Ovary (tissue), 10 donors: ENCODE measurements around the gene DNAJB14. TPM values are rescaled to one million over a fixed set of nuclear protein-coding genes. Genes with fewer than 3 reads are reported as not detected.

Experiments used
- DNase-seq, 5 donors: peaks; one replicate each; pipeline ENCODE4 v3.0.0-alpha.2; 2019 to 2020
- H3K27ac ChIP-seq, 2 donors: fragments of 200-600 bp; one replicate each; pipeline versions ENCODE4 v1.5.1 to v1.8.0; 2019 to 2022
- H3K27me3 ChIP-seq: fragments of 200-600 bp; one replicate; pipeline ENCODE4 v1.8.0; 2022
- H3K36me3 ChIP-seq: fragments of 200-600 bp; sonication (generic); one replicate; pipeline ENCODE4 v1.5.1; 2019
- H3K4me1 ChIP-seq: one replicate; pipeline ENCODE4 v1.8.1; 2013; ENCODE audit warnings: mild to moderate bottlenecking, moderate library complexity; ENCODE audit not compliant: insufficient read depth
- H3K4me3 ChIP-seq: fragments of 200-600 bp; sonication (generic); one replicate; pipeline ENCODE4 v1.5.1; 2017
- H3K9me3 ChIP-seq, 2 donors: fragments of 200-600 bp in 1 of 2; sonication (generic) in 1 of 2; one replicate each; pipeline versions ENCODE4 v1.5.1 to v1.8.1; 2013 to 2019; ENCODE audit warnings: mild to moderate bottlenecking in 1 of 2, moderate library complexity in 1 of 2
- CTCF ChIP-seq, 3 donors: fragments of 450-650 bp in 2 of 3; fragments of 200-600 bp in 1 of 3; IDR thresholded peaks; one replicate each; pipeline versions ENCODE4 v1.5.1 to v1.8.0; 2016 to 2022; ENCODE audit warnings: antibody characterized with exemption in 3 of 3, mild to moderate bottlenecking in 1 of 3
- EP300 ChIP-seq: sonication (generic); formaldehyde crosslinking; IDR thresholded peaks from one replicate; pipeline ENCODE4 v1.6.1; 2017; ENCODE audit warnings: antibody characterized with exemption
- POLR2A ChIP-seq: fragments of 450-650 bp; IDR thresholded peaks from one replicate; pipeline ENCODE4 v1.6.1; 2017; ENCODE audit warnings: antibody characterized with exemption, mild to moderate bottlenecking, moderate library complexity
- WGBS, 3 donors: extraction: QIAGEN DNeasy Blood & Tissue Kit in 1 of 3; methylation state at CpG; one replicate each; pipeline versions ENCODE4 v1.1.5 to v1.1.7; 2013 to 2017; 5-methylcytosine and 5-hydroxymethylcytosine counted together
- intact Hi-C, 4 donors: fragments of 100-400 bp; cut with DNase I; formaldehyde crosslinking; loops; one replicate each; pipeline versions ENCODE4 v1.11.0 to v1.15.1; 2022 to 2023
- long read RNA-seq, 3 donors: library from polyadenylated mRNA in 2 of 3; unstranded in 2 of 3; transcript quantifications; one replicate each; pipeline ENCODE4 v2.0.0 and lab custom pipeline, GENCODE V29; 2021 to 2026
- polyA plus RNA-seq, 2 donors: library from polyadenylated mRNA; stranded (reverse); fragments of 200-250 nt in 1 of 2; fragments of 350-450 nt in 1 of 2; fragmentation: Illumina TruSeq in 1 of 2; extraction: RNeasy Lipid Tissue Mini Kit (QIAGEN cat#74804) in 1 of 2; gene quantifications; one replicate each; pipeline ENCODE4 v1.2.3, GENCODE V29; 2013 to 2014
- total RNA-seq, 7 donors: library from RNA; depleted of rRNA in 2 of 7; stranded (reverse); fragments of >200 nt in 2 of 7; fragmentation: NEBNext Ultra II Directional in 3 of 7; extraction: Animal tissue kit (Norgen Biotek cat#: 25700) in 3 of 7; gene quantifications; one replicate each; pipeline versions ENCODE4 v1.1.0 to v1.2.4, GENCODE V29; 2016 to 2023
- donor health status: DM: no; HTN: no; CAD: no; lungs with moderate emphysema.
- donor health status: DM: no; HTN: no; CAD: no.
- donor health status: Bipolar disorder and iron deficiency.
- donor health status: DM: yes; HTN: yes; CAD: no.
- donor health status: DM: no; HTN: no; CAD: no.
- donor health status: DM: yes; HTN: yes; CAD: no.

The DNAJB14 gene
- total RNA-seq (10 to 100 TPM; 24.0 to 47.8 (median 38.4) TPM), polyA plus RNA-seq (10 to 100 TPM; 10.5 to 15.2 TPM)
- long read RNA-seq, donor 1, full-length matches to known transcripts: 43 of 60 reads
- long read RNA-seq, donor 1, partial matches to known transcripts: 5 of 60 reads
- long read RNA-seq, donor 1, other reads (novel, unspliced or antisense): 12 of 60 reads
- long read RNA-seq, donor 2, full-length matches to known transcripts: 5 of 5 reads
- long read RNA-seq, donor 2, partial matches to known transcripts: 0 of 5 reads
- long read RNA-seq, donor 2, other reads (novel, unspliced or antisense): 0 of 5 reads
- long read RNA-seq, donor 3, full-length matches to known transcripts: 34 of 37 reads
- long read RNA-seq, donor 3, partial matches to known transcripts: 0 of 37 reads
- long read RNA-seq, donor 3, other reads (novel, unspliced or antisense): 3 of 37 reads

GRCh38 chr4:99946356-99947189 lies at the start of gene DNAJB14:
TSS of gene DNAJB14 (minus strand) at chr4:99946618. CDS start at chr4:99946571, 47 bp downstream.
- H3K4me1 ChIP-seq: peaks cover 3% of the 10 kb centered on the region
- DNase-seq: peak; percentile 61 to 83 (median 74)

GRCh38 chr4:99991741-99992140 lies 45.3 kb upstream of the DNAJB14 start:
- TF ChIP-seq POLR2A (no peak), CTCF (IDR thresholded peaks at IDR 0.05) (no peak), EP300 (no peak)
- DNase-seq: no peak
- no peak overlapping the region for H3K4me3 ChIP-seq
- H3K36me3 ChIP-seq: no peaks in the 10 kb centered on the region
- intact Hi-C loops: no loop called here
- H3K4me1 ChIP-seq: no peaks in the 10 kb centered on the region
- WGBS, 3 donors: 3 to 16% (median 10%) methylated on average over 3 of the region's 3 CpGs
- H3K27ac ChIP-seq: no peak overlapping the region
- H3K27me3 ChIP-seq: no peaks in the 10 kb centered on the region
- H3K9me3 ChIP-seq: no peaks in the 10 kb centered on the region

More at GRCh38 chr4:99946356-99947189, at the start of gene DNAJB14:
- TF ChIP-seq EP300 (no peak), CTCF (IDR thresholded peaks at IDR 0.05) (peak in 1 of 3 donors; percentile 34), POLR2A (peak; percentile 14)
- WGBS, 3 donors: 1 to 2% (median 1%) methylated on average over 69 to 87 of the region's 87 CpGs
- H3K27ac ChIP-seq: peak within 1 kb of the TSS; percentile 89 to 91
- no peaks in the 10 kb centered on the region for H3K9me3 ChIP-seq
- H3K27me3 ChIP-seq: no peaks in the 10 kb centered on the region
- peak within 1 kb of the TSS; percentile 95 for H3K4me3 ChIP-seq
- intact Hi-C loops: loop anchor here (2.0 to 10.0 kb wide), 3 partner anchors 54 to 384 kb away; partner anchors contain the start of gene TRMT10A (in 1 of the 4)
- no peaks in the 10 kb centered on the region for H3K36me3 ChIP-seq

- no peaks in the 10 kb centered on the region for H3K4me1 ChIP-seq
- TF ChIP-seq EP300 (no peak), POLR2A (no peak), CTCF (IDR thresholded peaks at IDR 0.05) (no peak)
- no peaks in the 10 kb centered on the region for H3K27me3 ChIP-seq
- H3K4me3 ChIP-seq: no peak overlapping the region
- intact Hi-C loops: no loop called here
- no peak overlapping the region for H3K27ac ChIP-seq
- H3K36me3 ChIP-seq: no peaks in the 10 kb centered on the region
- no peaks in the 10 kb centered on the region for H3K9me3 ChIP-seq
- DNase-seq: no peak
Observed at GRCh38 chr4:99987681-99988080, 41.3 kb upstream of the DNAJB14 start.

GRCh38 chr4:99986792-99987191 lies 40.4 kb upstream of the DNAJB14 start:
- WGBS, 3 donors: 79 to 90% (median 81%) methylated on average over 4 of the region's 4 CpGs
- Histone ChIP-seq H3K4me3 (no peak overlapping the region), H3K27me3 (no peaks in the 10 kb centered on the region), H3K9me3 (no peaks in the 10 kb centered on the region), H3K4me1 (no peaks in the 10 kb centered on the region), H3K36me3 (no peaks in the 10 kb centered on the region), H3K27ac (no peak overlapping the region)
- TF ChIP-seq POLR2A (no peak), CTCF (IDR thresholded peaks at IDR 0.05) (no peak), EP300 (no peak)
- intact Hi-C loops: no loop called here
- no peak for DNase-seq
